ENCODE data around the gene UBE2D3.

The UBE2D3 gene

GRCh38 chr4:102832667-102833066, 5.3 kb upstream of the UBE2D3 start:
- in situ Hi-C loops (cut with HindIII; ENCODE audit: low sequenced_read_pairs): no loop called here
- no peak for TF ChIP-seq CTCF (IDR thresholded peaks at IDR 0.05; ENCODE audit: low read depth, low read length)
- DNase-seq (ENCODE audit: low read depth, low spot score): no peak
- H3K4me3 ChIP-seq (ENCODE audit: low read depth, low read length): no peak overlapping the region

GRCh38 chr4:102832105-102832504, 4.8 kb upstream of the UBE2D3 start:
- in situ Hi-C loops (cut with HindIII; ENCODE audit: low sequenced_read_pairs): no loop called here
- no peak for TF ChIP-seq CTCF (IDR thresholded peaks at IDR 0.05; ENCODE audit: low read depth, low read length)
- H3K4me3 ChIP-seq (ENCODE audit: low read depth, low read length): no peak overlapping the region
- no peak for DNase-seq (ENCODE audit: low read depth, low spot score)

- DNase-seq (ENCODE audit: low read depth, low spot score): no peak
- no peak for TF ChIP-seq CTCF (IDR thresholded peaks at IDR 0.05; ENCODE audit: low read depth, low read length)
- no peak overlapping the region for H3K4me3 ChIP-seq (ENCODE audit: low read depth, low read length)
- in situ Hi-C loops (cut with HindIII; ENCODE audit: low sequenced_read_pairs): no loop called here
Measured at GRCh38 chr4:102829803-102830202, 2.5 kb upstream of the UBE2D3 start.

- in situ Hi-C loops (cut with HindIII; ENCODE audit: low sequenced_read_pairs): no loop called here
- DNase-seq (ENCODE audit: low read depth, low spot score): no peak
- H3K4me3 ChIP-seq (ENCODE audit: low read depth, low read length): peak overlapping the region; percentile 79
- TF ChIP-seq CTCF (IDR thresholded peaks at IDR 0.05; ENCODE audit: low read depth, low read length): no peak
Measured at GRCh38 chr4:102828497-102828808, 1.1 kb upstream of the UBE2D3 start.

GRCh38 chr4:102827674-102828496, 534 bp upstream of the UBE2D3 start:
- in situ Hi-C loops (cut with HindIII; ENCODE audit: low sequenced_read_pairs): no loop called here
- peak; percentile 100 for DNase-seq (ENCODE audit: low read depth, low spot score)
- no peak for TF ChIP-seq CTCF (IDR thresholded peaks at IDR 0.05; ENCODE audit: low read depth, low read length)
- H3K4me3 ChIP-seq (ENCODE audit: low read depth, low read length): peak overlapping the region; percentile 79

GRCh38 chr4:102826105-102826889, 1.1 kb downstream of the UBE2D3 start:
- in situ Hi-C loops (cut with HindIII; ENCODE audit: low sequenced_read_pairs): no loop called here
- DNase-seq (ENCODE audit: low read depth, low spot score): no peak
- TF ChIP-seq CTCF (IDR thresholded peaks at IDR 0.05; ENCODE audit: low read depth, low read length): no peak
- H3K4me3 ChIP-seq (ENCODE audit: low read depth, low read length): peak overlapping the region; percentile 79
